ENCODE data around the gene EPC1. TPM values are rescaled to one million over a fixed set of nuclear protein-coding genes. Genes with fewer than 3 reads are reported as not detected.

Gene EPC1
- total RNA-seq, 1 donor from 2014 or later = 51.0 TPM

DNA sequence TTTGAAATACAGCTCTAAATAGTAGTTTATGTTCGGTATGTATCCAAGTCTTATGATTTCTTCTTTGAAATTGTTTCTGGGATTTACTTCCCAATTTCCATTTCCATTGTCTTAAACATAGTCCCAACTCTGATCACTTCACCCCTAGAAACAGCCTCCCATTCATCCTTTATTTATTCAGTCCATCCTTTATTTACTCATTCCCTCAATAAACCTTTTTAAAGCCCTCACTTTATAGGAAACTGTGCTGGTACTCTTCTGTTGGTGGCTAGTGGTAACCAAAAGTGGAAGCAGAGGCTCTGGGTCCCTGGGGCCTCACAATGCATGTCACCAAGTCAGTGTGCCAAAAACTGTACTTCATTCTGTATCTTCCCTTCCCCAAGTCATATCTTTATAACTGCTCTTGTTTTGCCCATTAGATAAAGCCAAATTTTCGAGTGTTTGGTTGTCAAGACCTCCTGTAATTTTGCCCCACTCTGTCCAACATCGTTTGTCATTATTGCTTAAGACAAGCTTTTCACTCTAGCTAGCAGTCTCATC lies 3.9 kb upstream of the EPC1 start:
- Mint-ChIP-seq H3K36me3 (ENCODE audit: unreplicated experiment) (peaks cover 2% of the 10 kb centered on the region), H3K27ac (ENCODE audit: unreplicated experiment) (no peak overlapping the region), H3K4me3 (ENCODE audit: unreplicated experiment) (peak overlapping the region; percentile 8), H3K9me3 (ENCODE audit: unreplicated experiment) (peaks cover 6% of the 10 kb centered on the region), H3K4me1 (ENCODE audit: low read depth, unreplicated experiment) (peaks cover 24% of the 10 kb centered on the region), H3K27me3 (ENCODE audit: unreplicated experiment) (peaks cover 6% of the 10 kb centered on the region)
- no peak for TF ChIP-seq CTCF (IDR thresholded peaks at IDR 0.05; ENCODE audit: partially characterized antibody, unreplicated experiment)
- DNase-seq = no peak

DNA sequence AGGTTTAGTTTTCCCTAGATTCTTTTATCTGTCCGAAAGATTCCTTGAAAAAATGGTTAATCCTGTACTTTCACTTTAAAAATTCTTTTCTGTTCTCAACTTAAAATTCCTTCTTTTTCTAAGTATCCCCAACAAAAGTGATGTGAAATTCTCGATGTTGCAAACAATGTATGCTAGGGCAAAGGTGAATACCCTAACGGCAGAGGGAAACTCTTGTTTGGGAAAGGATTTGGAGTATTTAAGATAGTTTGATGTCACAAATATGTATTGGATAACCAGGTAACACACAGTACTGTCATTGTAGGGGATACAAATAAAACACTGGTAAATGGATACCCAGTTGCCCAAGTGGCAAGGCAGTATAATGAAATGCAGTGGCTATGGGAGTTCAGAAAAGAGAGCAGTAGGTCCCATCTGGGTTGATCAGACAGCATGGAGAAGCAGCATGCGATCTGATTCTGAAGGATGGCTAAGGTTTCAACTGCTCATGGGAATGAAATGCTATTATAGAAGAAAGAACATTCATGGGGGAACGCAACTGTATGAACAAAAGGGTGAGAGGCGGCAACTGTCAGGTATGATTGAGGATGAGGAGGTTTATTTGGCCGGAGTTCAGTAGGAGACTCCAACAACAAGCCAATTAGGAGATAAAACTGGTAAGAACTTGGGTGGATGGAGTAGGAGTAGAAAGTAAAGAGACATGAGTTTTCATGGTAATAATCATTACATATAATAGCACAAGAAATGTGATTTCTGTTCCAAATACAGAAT lies 3.2 kb upstream of the EPC1 start:
- peak overlapping the region; percentile 1 for H3K4me3 Mint-ChIP-seq (ENCODE audit: unreplicated experiment)

GRCh38 chr10:32349199-32349585 lies 2.2 kb upstream of the EPC1 start:
- H3K27ac Mint-ChIP-seq (ENCODE audit: unreplicated experiment) = no peak overlapping the region
- H3K27me3 Mint-ChIP-seq (ENCODE audit: unreplicated experiment) = peaks cover 8% of the 10 kb centered on the region
- peaks cover 9% of the 10 kb centered on the region for H3K9me3 Mint-ChIP-seq (ENCODE audit: unreplicated experiment)
- H3K36me3 Mint-ChIP-seq (ENCODE audit: unreplicated experiment) = no peaks in the 10 kb centered on the region
- no peak for DNase-seq
- TF ChIP-seq CTCF (IDR thresholded peaks at IDR 0.05; ENCODE audit: partially characterized antibody, unreplicated experiment) = no peak
- no peak overlapping the region for H3K4me3 Mint-ChIP-seq (ENCODE audit: unreplicated experiment)
- H3K4me1 Mint-ChIP-seq (ENCODE audit: low read depth, unreplicated experiment) = peaks cover 25% of the 10 kb centered on the region

More for the DNA sequence above, 3.2 kb upstream of the EPC1 start:
- Mint-ChIP-seq H3K27me3 (ENCODE audit: unreplicated experiment) (peaks cover 8% of the 10 kb centered on the region), H3K27ac (ENCODE audit: unreplicated experiment) (no peak overlapping the region), H3K4me1 (ENCODE audit: low read depth, unreplicated experiment) (peaks cover 24% of the 10 kb centered on the region), H3K9me3 (ENCODE audit: unreplicated experiment) (peaks cover 9% of the 10 kb centered on the region), H3K36me3 (ENCODE audit: unreplicated experiment) (no peaks in the 10 kb centered on the region)
- no peak for DNase-seq
- no peak for TF ChIP-seq CTCF (IDR thresholded peaks at IDR 0.05; ENCODE audit: partially characterized antibody, unreplicated experiment)

GRCh38 chr10:32348297-32349198 lies 1.6 kb upstream of the EPC1 start:
- peak overlapping the region; percentile 26 for H3K27ac Mint-ChIP-seq (ENCODE audit: unreplicated experiment)

More at GRCh38 chr10:32348297-32349198, 1.6 kb upstream of the EPC1 start:
- no peak for DNase-seq
- Mint-ChIP-seq H3K4me3 (ENCODE audit: unreplicated experiment) (peak overlapping the region; percentile 66), H3K27me3 (ENCODE audit: unreplicated experiment) (peaks cover 8% of the 10 kb centered on the region), H3K4me1 (ENCODE audit: low read depth, unreplicated experiment) (peaks cover 28% of the 10 kb centered on the region), H3K36me3 (ENCODE audit: unreplicated experiment) (no peaks in the 10 kb centered on the region), H3K9me3 (ENCODE audit: unreplicated experiment) (peaks cover 9% of the 10 kb centered on the region)
- TF ChIP-seq CTCF (IDR thresholded peaks at IDR 0.05; ENCODE audit: partially characterized antibody, unreplicated experiment) = no peak
